ENCODE data around the gene MAU2.

- no peak for TF ChIP-seq HBP1 (CRISPR knock-in tag; IDR thresholded peaks at IDR 0.05; ENCODE audit: low read depth)
- no peak for TF ChIP-seq NR1H2 (CRISPR knock-in tag; IDR thresholded peaks at IDR 0.05; ENCODE audit: borderline replicate concordance, low read depth)
- TF ChIP-seq ATF7 (IDR thresholded peaks at IDR 0.05): no peak
- TF ChIP-seq ATF7 (CRISPR knock-in tag; IDR thresholded peaks at IDR 0.05): no peak
- no peak for TF ChIP-seq POLR2AphosphoS2 (IDR thresholded peaks at IDR 0.05; ENCODE audit: low read depth, low read length)
- no peak for TF ChIP-seq RFX5 (IDR thresholded peaks at IDR 0.05; ENCODE audit: low read depth, low read length)
- TF ChIP-seq SMC3 (IDR thresholded peaks at IDR 0.05; ENCODE audit: low read length): no peak
- no peak for TF ChIP-seq FUBP1 (CRISPR knock-in tag; IDR thresholded peaks at IDR 0.05; ENCODE audit: borderline replicate concordance)
- no peak for TF ChIP-seq CTCF (CRISPR knock-in tag; IDR thresholded peaks at IDR 0.05)
- no peak for TF ChIP-seq HDAC2 (CRISPR knock-in tag; IDR thresholded peaks at IDR 0.05)
- TF ChIP-seq SRY (CRISPR knock-in tag; IDR thresholded peaks at IDR 0.05): no peak
- TF ChIP-seq SIN3A (IDR thresholded peaks at IDR 0.05; ENCODE audit: borderline replicate concordance, low read depth, low read length): no peak
- no peak for TF ChIP-seq ZFP37 (CRISPR knock-in tag; IDR thresholded peaks at IDR 0.05; ENCODE audit: borderline replicate concordance)
- no peak for TF ChIP-seq IKZF1 (IDR thresholded peaks at IDR 0.05)
- no peak for TF ChIP-seq ZNF766 (CRISPR knock-in tag; IDR thresholded peaks at IDR 0.05; ENCODE audit: borderline replicate concordance)
Observed at GRCh38 chr19:19343762-19344161, 23.1 kb downstream of the MAU2 start.

All from HepG2 (cell line).